ENCODE measurements around the gene TMC1. TPM values are rescaled to one million over a fixed set of nuclear protein-coding genes. Genes with fewer than 3 reads are reported as not detected.

Gene TMC1
- total RNA-seq, 2 experiments from 2014 or later = not detected

- Mint-ChIP-seq H3K27ac (no peak overlapping the region), H3K27me3 (no peaks in the 10 kb centered on the region), H3K36me3 (ENCODE audit: low read depth) (no peaks in the 10 kb centered on the region), H3K4me3 (no peak overlapping the region), H3K9me3 (no peaks in the 10 kb centered on the region), H3K4me1 (ENCODE audit: low read depth) (peaks cover 15% of the 10 kb centered on the region)
- no peaks in the 10 kb centered on the region for H3K9me3 ChIP-seq (ENCODE audit: control insufficient read depth in 1 of 2, insufficient read depth in 1 of 2, low read length in 2 of 2)
- TF ChIP-seq, protein P1, sequence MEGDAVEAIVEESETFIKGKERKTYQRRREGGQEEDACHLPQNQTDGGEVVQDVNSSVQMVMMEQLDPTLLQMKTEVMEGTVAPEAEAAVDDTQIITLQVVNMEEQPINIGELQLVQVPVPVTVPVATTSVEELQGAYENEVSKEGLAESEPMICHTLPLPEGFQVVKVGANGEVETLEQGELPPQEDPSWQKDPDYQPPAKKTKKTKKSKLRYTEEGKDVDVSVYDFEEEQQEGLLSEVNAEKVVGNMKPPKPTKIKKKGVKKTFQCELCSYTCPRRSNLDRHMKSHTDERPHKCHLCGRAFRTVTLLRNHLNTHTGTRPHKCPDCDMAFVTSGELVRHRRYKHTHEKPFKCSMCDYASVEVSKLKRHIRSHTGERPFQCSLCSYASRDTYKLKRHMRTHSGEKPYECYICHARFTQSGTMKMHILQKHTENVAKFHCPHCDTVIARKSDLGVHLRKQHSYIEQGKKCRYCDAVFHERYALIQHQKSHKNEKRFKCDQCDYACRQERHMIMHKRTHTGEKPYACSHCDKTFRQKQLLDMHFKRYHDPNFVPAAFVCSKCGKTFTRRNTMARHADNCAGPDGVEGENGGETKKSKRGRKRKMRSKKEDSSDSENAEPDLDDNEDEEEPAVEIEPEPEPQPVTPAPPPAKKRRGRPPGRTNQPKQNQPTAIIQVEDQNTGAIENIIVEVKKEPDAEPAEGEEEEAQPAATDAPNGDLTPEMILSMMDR (IDR thresholded peaks at IDR 0.05) = no peak
- no peak overlapping the region for H3K4me3 ChIP-seq (ENCODE audit: low read length)
- no peaks in the 10 kb centered on the region for H3K36me3 ChIP-seq (ENCODE audit: insufficient read depth, low read length)
- ATAC-seq (ENCODE audit: poor library complexity) (no peak), DNase-seq (no peak)
- no peak overlapping the region for H3K27ac ChIP-seq (ENCODE audit: low read depth in 1 of 2, low read length in 2 of 2)
- CTCF ChIA-PET = interaction anchor here (0.7 kb wide), 1 partner anchor 676 kb away, joined by 3 read pairs; no protein-coding TSS in a partner anchor
- intact Hi-C loops (cut with DNase I, micrococcal nuclease) = loop anchor here in 1 of 2 experiments (10.0 kb wide), 1 partner anchor 51 kb away; no protein-coding TSS in a partner anchor
- no peaks in the 10 kb centered on the region for H3K27me3 ChIP-seq (ENCODE audit: control insufficient read depth in 1 of 2, insufficient read depth in 2 of 2, low read length in 2 of 2)
- peaks cover 5% of the 10 kb centered on the region for H3K4me1 ChIP-seq (ENCODE audit: insufficient read depth, low read length)
- POLR2A ChIA-PET = no interaction called here
These were observed 45.3 kb upstream of the TMC1 start for GRCh38 chr9:72476100-72476499.

DNA sequence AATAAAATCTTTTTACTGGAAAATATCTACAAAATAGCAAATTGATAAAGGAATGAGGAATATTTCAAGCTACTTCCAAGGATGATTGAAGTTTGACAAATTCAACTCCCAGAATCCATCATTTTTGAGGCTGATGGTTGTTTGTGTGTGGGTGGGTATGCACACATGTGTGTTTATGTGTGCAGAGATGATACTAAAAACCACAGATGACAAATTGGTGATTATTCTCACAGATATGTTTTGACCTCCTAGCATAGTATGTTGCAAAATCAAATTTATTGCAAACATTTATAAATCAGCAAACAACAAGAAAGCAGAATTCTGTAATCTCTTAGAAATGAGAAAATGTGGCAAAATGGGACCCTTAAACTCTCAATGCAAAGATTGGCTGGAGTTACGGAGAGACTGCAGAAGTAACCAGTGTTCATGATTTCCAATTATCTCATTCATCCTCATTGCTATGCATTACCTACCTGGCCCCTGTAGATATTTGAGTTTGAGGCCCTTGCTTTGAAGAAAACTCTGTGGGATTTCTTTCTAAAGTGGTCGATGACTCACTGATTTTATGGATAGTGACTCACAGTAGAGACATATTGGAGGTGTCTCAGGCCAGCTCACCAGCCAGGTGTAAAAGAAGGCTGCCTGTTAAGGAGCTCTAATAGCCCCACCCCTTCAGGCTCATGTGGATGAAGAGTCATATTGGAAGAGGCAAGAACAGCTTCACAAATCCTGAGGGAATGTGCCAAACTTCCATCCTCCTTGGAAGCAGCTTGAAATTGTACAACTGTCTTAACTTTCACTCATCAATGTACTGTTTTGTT, 44.6 kb upstream of the TMC1 start:
- CTCF ChIA-PET = interaction anchor here (0.7 kb wide), 1 partner anchor 677 kb away, joined by 3 read pairs; no protein-coding TSS in a partner anchor
- ATAC-seq (ENCODE audit: poor library complexity) (peak; percentile 68), DNase-seq (peak in 8 of 14 experiments; percentile 10 to 61 (median 19))
- no peak overlapping the region for H3K27ac ChIP-seq (ENCODE audit: low read depth in 1 of 2, low read length in 2 of 2)
- no peak overlapping the region for H3K4me3 Mint-ChIP-seq
- H3K9me3 ChIP-seq (ENCODE audit: control insufficient read depth in 1 of 2, insufficient read depth in 1 of 2, low read length in 2 of 2) = no peaks in the 10 kb centered on the region
- no peaks in the 10 kb centered on the region for H3K9me3 Mint-ChIP-seq
- POLR2A ChIA-PET = no interaction called here
- no peak overlapping the region for H3K4me3 ChIP-seq (ENCODE audit: low read length)
- H3K4me1 Mint-ChIP-seq (ENCODE audit: low read depth) = peaks cover 15% of the 10 kb centered on the region
- H3K4me1 ChIP-seq (ENCODE audit: insufficient read depth, low read length) = peaks cover 5% of the 10 kb centered on the region
- intact Hi-C loops (cut with DNase I, micrococcal nuclease) = loop anchor here in 1 of 2 experiments (10.0 kb wide), 1 partner anchor 52 kb away; no protein-coding TSS in a partner anchor
- H3K36me3 ChIP-seq (ENCODE audit: insufficient read depth, low read length) = no peaks in the 10 kb centered on the region
- H3K27ac Mint-ChIP-seq = no peak overlapping the region
- H3K27me3 ChIP-seq (ENCODE audit: control insufficient read depth in 1 of 2, insufficient read depth in 2 of 2, low read length in 2 of 2) = no peaks in the 10 kb centered on the region
- H3K36me3 Mint-ChIP-seq (ENCODE audit: low read depth) = no peaks in the 10 kb centered on the region
- TF ChIP-seq, protein P1 (IDR thresholded peaks at IDR 0.05) = no peak
- no peaks in the 10 kb centered on the region for H3K27me3 Mint-ChIP-seq

GRCh38 chr9:72477930-72478518, 43.4 kb upstream of the TMC1 start:
- H3K36me3 Mint-ChIP-seq (ENCODE audit: low read depth) = no peaks in the 10 kb centered on the region
- H3K36me3 ChIP-seq (ENCODE audit: insufficient read depth, low read length) = no peaks in the 10 kb centered on the region
- POLR2A ChIA-PET = no interaction called here
- H3K9me3 Mint-ChIP-seq = no peaks in the 10 kb centered on the region
- no peaks in the 10 kb centered on the region for H3K27me3 Mint-ChIP-seq
- H3K4me1 Mint-ChIP-seq (ENCODE audit: low read depth) = peaks cover 15% of the 10 kb centered on the region
- intact Hi-C loops (cut with DNase I, micrococcal nuclease) = loop anchor here in 1 of 2 experiments (10.0 kb wide), 1 partner anchor 53 kb away; no protein-coding TSS in a partner anchor
- H3K4me3 Mint-ChIP-seq = no peak overlapping the region
- DNase-seq (peak in 2 of 14 experiments; percentile 30 to 31), ATAC-seq (ENCODE audit: poor library complexity) (no peak)
- H3K27ac Mint-ChIP-seq = no peak overlapping the region
- no peak overlapping the region for H3K27ac ChIP-seq (ENCODE audit: low read depth in 1 of 2, low read length in 2 of 2)
- no peaks in the 10 kb centered on the region for H3K27me3 ChIP-seq (ENCODE audit: control insufficient read depth in 1 of 2, insufficient read depth in 2 of 2, low read length in 2 of 2)
- TF ChIP-seq, protein P1 (IDR thresholded peaks at IDR 0.05) = no peak
- H3K4me1 ChIP-seq (ENCODE audit: insufficient read depth, low read length) = peaks cover 5% of the 10 kb centered on the region
- CTCF ChIA-PET = interaction anchor here (1.3 kb wide), 1 partner anchor 40 kb away, joined by 3 read pairs; no protein-coding TSS in a partner anchor
- H3K9me3 ChIP-seq (ENCODE audit: control insufficient read depth in 1 of 2, insufficient read depth in 1 of 2, low read length in 2 of 2) = no peaks in the 10 kb centered on the region
- H3K4me3 ChIP-seq (ENCODE audit: low read length) = no peak overlapping the region
